Endodermal cell (in vitro differentiated cells): ENCODE data around the gene SPOP. TPM values are rescaled to one million over a fixed set of nuclear protein-coding genes. Genes with fewer than 3 reads are reported as not detected.

Experiments used
- DNase-seq: peaks from one replicate; pipeline ENCODE4 v3.0.0-alpha.2; 2017
- H3K27ac ChIP-seq: 2 replicates; pipeline ENCODE4 v1.5.1; 2013; ENCODE audit warnings: mild to moderate bottlenecking, low read depth, low read length, moderate library complexity
- H3K27me3 ChIP-seq: 2 replicates; pipeline ENCODE4 v1.6.1; 2013; ENCODE audit warnings: mild to moderate bottlenecking, low read length, moderate library complexity; ENCODE audit not compliant: insufficient read depth, control insufficient read depth, poor library complexity, severe bottlenecking
- H3K36me3 ChIP-seq: 2 replicates; pipeline ENCODE4 v1.7.0; 2013; ENCODE audit warnings: mild to moderate bottlenecking, low read length, moderate library complexity; ENCODE audit not compliant: control insufficient read depth, insufficient read depth
- H3K4me1 ChIP-seq: one replicate; pipeline ENCODE4 v1.7.0; 2013; ENCODE audit warnings: low read length; ENCODE audit not compliant: control insufficient read depth, insufficient read depth
- H3K4me3 ChIP-seq: 2 replicates; pipeline ENCODE4 v1.5.1; 2013; ENCODE audit warnings: mild to moderate bottlenecking, low read length, moderate library complexity
- H3K9ac ChIP-seq: 2 replicates; pipeline ENCODE4 v1.6.1; 2013; ENCODE audit warnings: mild to moderate bottlenecking, low read length, moderate library complexity; ENCODE audit not compliant: poor library complexity, severe bottlenecking; ENCODE audit errors: extremely low read depth
- H3K9me3 ChIP-seq: 2 replicates; pipeline ENCODE4 v1.6.1; 2013; ENCODE audit warnings: mild to moderate bottlenecking, low read length, moderate library complexity; ENCODE audit not compliant: control insufficient read depth
- H3K27ac Mint-ChIP-seq: 2 replicates; pipeline ENCODE4 v1.8.0; 2020; ENCODE audit warnings: mixed read lengths
- H3K27me3 Mint-ChIP-seq: 2 replicates; pipeline ENCODE4 v1.8.0; 2021; ENCODE audit warnings: mild to moderate bottlenecking, mixed read lengths; ENCODE audit not compliant: insufficient read depth
- H3K36me3 Mint-ChIP-seq: 2 replicates; pipeline ENCODE4 v1.8.0; 2020; ENCODE audit warnings: low read depth, mixed read lengths
- H3K4me1 Mint-ChIP-seq: 2 replicates; pipeline ENCODE4 v1.8.0; 2020; ENCODE audit warnings: mixed read lengths
- H3K4me3 Mint-ChIP-seq: 2 replicates; pipeline ENCODE4 v1.8.0; 2020; ENCODE audit warnings: mild to moderate bottlenecking, moderate library complexity, mixed read lengths
- H3K9me3 Mint-ChIP-seq: 2 replicates; pipeline ENCODE4 v1.8.0; 2020; ENCODE audit warnings: mild to moderate bottlenecking, mixed read lengths
- CTCF ChIP-seq: fragments of 200-600 bp; sonication (generic); conservative IDR thresholded peaks from 2 replicates; pipeline ENCODE4 v1.5.0; 2021; ENCODE audit warnings: antibody characterized with exemption, mild to moderate bottlenecking
- WGBS, 2 experiments: methylation state at CpG; one replicate each; pipeline versions ENCODE4 v1.1.5 to v1.1.7; 2013; ENCODE audit warnings: missing lambda C conversion rate in 2 of 2, mixed read lengths in 1 of 2; ENCODE audit not compliant: insufficient coverage in 1 of 2, insufficient read length in 1 of 2; 5-methylcytosine and 5-hydroxymethylcytosine counted together
- total RNA-seq, 2 donors: library from RNA; stranded (reverse); fragmentation: NEBNext Ultra II Directional in 1 of 2; extraction: Animal tissue kit (Norgen Biotek cat#: 25700) in 1 of 2; gene quantifications; 2 replicates in 1 of 2; 3 replicates in 1 of 2; pipeline ENCODE4 v1.2.1, GENCODE V29; 2021

Gene SPOP
- total RNA-seq, 2 donors from 2014 or later = 39.9 to 41.3 TPM

- no peak overlapping the region for H3K27ac ChIP-seq
- H3K27ac Mint-ChIP-seq = no peak overlapping the region
Measured at GRCh38 chr17:49687878-49688491, 10.1 kb upstream of the SPOP start.

GRCh38 chr17:49681106-49681979, 3.4 kb upstream of the SPOP start:
- Histone ChIP-seq H3K4me1 (peaks cover 4% of the 10 kb centered on the region), H3K4me3 (no peak overlapping the region), H3K9me3 (peaks cover 4% of the 10 kb centered on the region), H3K9ac (no peak overlapping the region), H3K27ac (no peak overlapping the region), H3K27me3 (no peaks in the 10 kb centered on the region), H3K36me3 (no peaks in the 10 kb centered on the region)
- Mint-ChIP-seq H3K27ac (no peak overlapping the region), H3K36me3 (peaks cover 3% of the 10 kb centered on the region), H3K4me1 (peaks cover 7% of the 10 kb centered on the region), H3K9me3 (peaks cover 5% of the 10 kb centered on the region), H3K4me3 (no peak overlapping the region), H3K27me3 (peaks cover 7% of the 10 kb centered on the region)
- whole genome bisulfite sequencing, 2 experiments = 89 to 91% methylated on average over 7 to 9 of the region's 9 CpGs
- DNase-seq = no peak
- no peak for TF ChIP-seq CTCF

More at GRCh38 chr17:49687878-49688491, 10.1 kb upstream of the SPOP start:
- no peak overlapping the region for H3K4me3 ChIP-seq
- H3K9ac ChIP-seq = no peak overlapping the region
- no peak for TF ChIP-seq CTCF
- peaks cover 9% of the 10 kb centered on the region for H3K4me1 Mint-ChIP-seq
- H3K27me3 ChIP-seq = no peaks in the 10 kb centered on the region
- no peaks in the 10 kb centered on the region for H3K9me3 Mint-ChIP-seq
- H3K9me3 ChIP-seq = no peaks in the 10 kb centered on the region
- H3K36me3 ChIP-seq = no peaks in the 10 kb centered on the region
- H3K36me3 Mint-ChIP-seq = no peaks in the 10 kb centered on the region
- no peaks in the 10 kb centered on the region for H3K4me1 ChIP-seq
- H3K4me3 Mint-ChIP-seq = no peak overlapping the region
- H3K27me3 Mint-ChIP-seq = peaks cover 13% of the 10 kb centered on the region
- 83 to 89% methylated on average over 10 of the region's 10 CpGs for WGBS, 2 experiments
- peak; percentile 42 for DNase-seq

- peaks cover 2% of the 10 kb centered on the region for H3K36me3 ChIP-seq
Measured at GRCh38 chr17:49680314-49680713, 2.4 kb upstream of the SPOP start.

More at GRCh38 chr17:49680314-49680713, 2.4 kb upstream of the SPOP start:
- Mint-ChIP-seq H3K36me3 (peaks cover 6% of the 10 kb centered on the region), H3K27ac (no peak overlapping the region), H3K9me3 (peaks cover 5% of the 10 kb centered on the region), H3K27me3 (peaks cover 7% of the 10 kb centered on the region), H3K4me3 (no peak overlapping the region), H3K4me1 (peaks cover 14% of the 10 kb centered on the region)
- Histone ChIP-seq H3K9me3 (peaks cover 4% of the 10 kb centered on the region), H3K27ac (no peak overlapping the region), H3K4me1 (peaks cover 4% of the 10 kb centered on the region), H3K4me3 (no peak overlapping the region), H3K27me3 (no peaks in the 10 kb centered on the region), H3K9ac (no peak overlapping the region)
- no peak for DNase-seq
- WGBS, 2 experiments = 94% methylated on average over 4 of the region's 6 CpGs; no CpG with 5 or more reads in 1 of the 2 experiments
- TF ChIP-seq CTCF = no peak
